HepG2 (cell line): Measurements from ENCODE around the gene DST. TPM values are rescaled to one million over a fixed set of nuclear protein-coding genes. Genes with fewer than 3 reads are reported as not detected.

Source experiments
- DNMT1 ChIP-seq: sonication (generic); formaldehyde crosslinking; IDR thresholded peaks from 2 replicates; pipeline ENCODE4 v1.5.1; 2020; ENCODE audit warnings: mild to moderate bottlenecking, missing genetic modification reagents
- KLF13 ChIP-seq: sonication (generic); formaldehyde crosslinking; IDR thresholded peaks from 2 replicates; pipeline ENCODE4 v1.4.0; 2020; ENCODE audit warnings: mild to moderate bottlenecking, missing genetic modification reagents
- NFKB2 ChIP-seq: sonication (generic); formaldehyde crosslinking; IDR thresholded peaks from 2 replicates; pipeline ENCODE4 v1.4.0; 2020; ENCODE audit warnings: missing genetic modification reagents, borderline replicate concordance
- SATB2 ChIP-seq: sonication (generic); formaldehyde crosslinking; IDR thresholded peaks from 2 replicates; pipeline ENCODE4 v1.5.0; 2020; ENCODE audit warnings: missing genetic modification reagents
- SMARCC2 ChIP-seq: fragments of 450-650 bp; IDR thresholded peaks from 2 replicates; pipeline ENCODE4 v1.6.1; 2017; ENCODE audit warnings: antibody characterized with exemption, mild to moderate bottlenecking
- SMC3 ChIP-seq: IDR thresholded peaks from 2 replicates; pipeline ENCODE4 v1.6.1; 2011; ENCODE audit warnings: low read length, improper control_type of control experiment
- SRF ChIP-seq: IDR thresholded peaks from 2 replicates; pipeline ENCODE4 v1.6.1; 2011; ENCODE audit warnings: mild to moderate bottlenecking, low read depth, low read length, moderate library complexity
- ZFAT ChIP-seq: sonication (generic); formaldehyde crosslinking; conservative IDR thresholded peaks from 2 replicates; pipeline ENCODE4 v1.8.1; 2023; ENCODE audit warnings: missing genetic modification reagents, inconsistent platforms
- ZNF614 ChIP-seq: IDR thresholded peaks from 2 replicates; pipeline ENCODE4 v1.6.1; 2018; ENCODE audit warnings: missing biosample characterization, missing genetic modification reagents, inconsistent platforms, borderline replicate concordance
- ZNF75D ChIP-seq: sonication (generic); formaldehyde crosslinking; IDR thresholded peaks from 2 replicates; pipeline ENCODE4 v1.8.1; 2023; ENCODE audit warnings: missing genetic modification reagents, mild to moderate bottlenecking, borderline replicate concordance
- ZNF761 ChIP-seq: sonication (generic); formaldehyde crosslinking; conservative IDR thresholded peaks from 2 replicates; pipeline ENCODE4 v1.4.0; 2020; ENCODE audit warnings: mild to moderate bottlenecking, missing genetic modification reagents
- ZNF879 ChIP-seq: sonication (generic); formaldehyde crosslinking; IDR thresholded peaks from 2 replicates; pipeline ENCODE4 v1.8.1; 2023; ENCODE audit warnings: missing genetic modification reagents
- polyA plus RNA-seq, 8 experiments: library from polyadenylated mRNA; depleted of rRNA in 3 of 8; stranded (reverse) in 7 of 8; unstranded in 1 of 8; fragments of >200 nt; fragmentation: Illumina TruSeq in 4 of 8; extraction: Trizol in 4 of 8; gene quantifications; 2 replicates each; pipeline versions ENCODE4 v1.2.1 to v1.2.3, GENCODE V29; 2011 to 2016; ENCODE audit warnings: low read depth in 4 of 8, missing spikeins in 1 of 8, mixed read lengths in 1 of 8; ENCODE audit not compliant: insufficient read depth in 1 of 8
- total RNA-seq, 5 experiments: library from RNA; depleted of rRNA; stranded (reverse); fragments of >200 nt; fragmentation: Illumina TruSeq; extraction: Trizol; gene quantifications; 2 replicates each; pipeline ENCODE4 v1.2.3, GENCODE V29; 2016; ENCODE audit warnings: low read depth in 1 of 5
- TF ChIP-seq, protein P1 (sequence below): sonication (generic); formaldehyde crosslinking; IDR thresholded peaks from 2 replicates; pipeline ENCODE4 v1.5.0; 2020; ENCODE audit warnings: mild to moderate bottlenecking, missing genetic modification reagents
- TF ChIP-seq, protein P2 (sequence below): sonication (generic); formaldehyde crosslinking; IDR thresholded peaks from 2 replicates; pipeline ENCODE4 v1.5.0; 2020; ENCODE audit warnings: mild to moderate bottlenecking, missing genetic modification reagents, borderline replicate concordance
- TF ChIP-seq, protein P3 (sequence below): sonication (generic); formaldehyde crosslinking; IDR thresholded peaks from 2 replicates; pipeline ENCODE4 v1.8.0; 2022; ENCODE audit warnings: mild to moderate bottlenecking, missing genetic modification reagents

DST gene
- total and polyA plus RNA-seq, 2 of the 13 experiments (the other 11 are each of a cell fraction or from before 2014, with no cell fraction given) = 64.4 to 89.0 TPM

DNA sequence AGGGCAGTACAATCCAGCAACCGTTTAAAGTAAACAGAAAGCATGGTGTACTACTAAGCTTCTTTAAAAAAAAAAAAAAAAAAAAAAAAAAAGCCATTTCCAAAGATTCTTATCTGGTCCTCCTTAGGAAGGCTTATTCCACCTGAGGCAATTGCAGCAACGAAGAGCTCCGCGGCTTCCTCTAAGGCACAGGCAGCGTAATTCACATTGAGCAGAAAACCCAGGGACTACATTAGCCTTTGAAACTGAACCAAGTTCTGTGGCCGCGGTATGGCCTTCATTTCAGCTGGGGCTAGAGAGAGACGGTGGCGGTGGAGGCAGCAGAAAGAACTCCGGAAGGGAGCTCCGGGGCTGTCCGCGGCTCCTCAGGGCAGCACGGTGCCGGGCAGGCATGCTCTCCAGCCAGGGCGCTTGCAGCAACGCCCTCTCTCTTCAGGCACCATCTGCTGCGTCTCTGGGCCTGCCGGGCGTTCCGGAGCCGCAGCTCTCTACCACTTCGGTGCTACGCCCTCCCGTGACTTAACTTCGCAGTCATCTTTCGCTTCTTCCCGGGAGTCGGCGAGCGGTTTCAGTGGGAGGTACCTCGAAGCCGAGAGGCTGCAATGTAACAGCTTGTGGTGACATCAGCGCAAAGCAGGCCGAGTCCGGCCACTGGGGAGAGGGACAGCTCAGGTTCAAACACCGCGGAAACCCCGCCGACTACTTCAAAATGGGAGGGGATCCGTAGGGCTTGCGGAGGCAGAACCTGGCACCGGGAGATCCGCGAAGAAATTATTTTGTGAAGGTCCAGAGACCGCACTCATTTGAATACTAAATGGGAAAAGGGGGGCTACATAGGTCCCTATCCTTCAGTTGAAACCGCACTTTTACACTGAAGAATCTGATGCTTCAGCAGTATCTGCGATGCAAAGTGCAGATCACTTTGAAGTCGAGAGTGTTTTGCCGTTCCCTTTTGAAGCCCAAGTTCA lies 100.0 kb downstream of the DST start (continued):
- TF ChIP-seq, protein P1, sequence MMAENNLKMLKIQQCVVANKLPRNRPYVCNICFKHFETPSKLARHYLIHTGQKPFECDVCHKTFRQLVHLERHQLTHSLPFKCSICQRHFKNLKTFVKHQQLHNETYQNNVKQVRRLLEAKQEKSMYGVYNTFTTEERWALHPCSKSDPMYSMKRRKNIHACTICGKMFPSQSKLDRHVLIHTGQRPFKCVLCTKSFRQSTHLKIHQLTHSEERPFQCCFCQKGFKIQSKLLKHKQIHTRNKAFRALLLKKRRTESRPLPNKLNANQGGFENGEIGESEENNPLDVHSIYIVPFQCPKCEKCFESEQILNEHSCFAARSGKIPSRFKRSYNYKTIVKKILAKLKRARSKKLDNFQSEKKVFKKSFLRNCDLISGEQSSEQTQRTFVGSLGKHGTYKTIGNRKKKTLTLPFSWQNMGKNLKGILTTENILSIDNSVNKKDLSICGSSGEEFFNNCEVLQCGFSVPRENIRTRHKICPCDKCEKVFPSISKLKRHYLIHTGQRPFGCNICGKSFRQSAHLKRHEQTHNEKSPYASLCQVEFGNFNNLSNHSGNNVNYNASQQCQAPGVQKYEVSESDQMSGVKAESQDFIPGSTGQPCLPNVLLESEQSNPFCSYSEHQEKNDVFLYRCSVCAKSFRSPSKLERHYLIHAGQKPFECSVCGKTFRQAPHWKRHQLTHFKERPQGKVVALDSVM (CRISPR knock-in tag) = peak; percentile 74; the same call in 1 of the 2 replicates
- TF ChIP-seq DNMT1 (CRISPR knock-in tag) = no peak
- TF ChIP-seq SMC3 = no peak
- 0 out of 2 replicates have a peak, but pooled peaks have one; percentile 56 for TF ChIP-seq ZFAT (CRISPR knock-in tag)
- no peak for TF ChIP-seq ZNF879
- peak; percentile 93 for TF ChIP-seq ZNF614
- TF ChIP-seq ZNF761 (CRISPR knock-in tag) = peak; percentile 95
- no peak for TF ChIP-seq SRF
- TF ChIP-seq KLF13 = no peak
- TF ChIP-seq, protein P2, sequence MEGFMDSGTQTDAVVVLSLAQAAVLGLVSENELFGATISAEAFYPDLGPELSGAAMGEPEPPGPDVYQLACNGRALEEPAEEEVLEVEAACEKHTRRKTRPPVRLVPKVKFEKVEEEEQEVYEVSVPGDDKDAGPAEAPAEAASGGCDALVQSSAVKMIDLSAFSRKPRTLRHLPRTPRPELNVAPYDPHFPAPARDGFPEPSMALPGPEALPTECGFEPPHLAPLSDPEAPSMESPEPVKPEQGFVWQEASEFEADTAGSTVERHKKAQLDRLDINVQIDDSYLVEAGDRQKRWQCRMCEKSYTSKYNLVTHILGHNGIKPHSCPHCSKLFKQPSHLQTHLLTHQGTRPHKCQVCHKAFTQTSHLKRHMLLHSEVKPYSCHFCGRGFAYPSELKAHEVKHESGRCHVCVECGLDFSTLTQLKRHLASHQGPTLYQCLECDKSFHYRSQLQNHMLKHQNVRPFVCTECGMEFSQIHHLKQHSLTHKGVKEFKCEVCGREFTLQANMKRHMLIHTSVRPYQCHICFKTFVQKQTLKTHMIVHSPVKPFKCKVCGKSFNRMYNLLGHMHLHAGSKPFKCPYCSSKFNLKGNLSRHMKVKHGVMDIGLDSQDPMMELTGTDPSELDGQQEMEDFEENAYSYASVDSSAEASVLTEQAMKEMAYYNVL (CRISPR knock-in tag) = peak; percentile 94; the same call in 1 of the 2 replicates
- TF ChIP-seq NFKB2 (CRISPR knock-in tag) = peak; percentile 78; the same call in 1 of the 2 replicates
- TF ChIP-seq, protein P3, sequence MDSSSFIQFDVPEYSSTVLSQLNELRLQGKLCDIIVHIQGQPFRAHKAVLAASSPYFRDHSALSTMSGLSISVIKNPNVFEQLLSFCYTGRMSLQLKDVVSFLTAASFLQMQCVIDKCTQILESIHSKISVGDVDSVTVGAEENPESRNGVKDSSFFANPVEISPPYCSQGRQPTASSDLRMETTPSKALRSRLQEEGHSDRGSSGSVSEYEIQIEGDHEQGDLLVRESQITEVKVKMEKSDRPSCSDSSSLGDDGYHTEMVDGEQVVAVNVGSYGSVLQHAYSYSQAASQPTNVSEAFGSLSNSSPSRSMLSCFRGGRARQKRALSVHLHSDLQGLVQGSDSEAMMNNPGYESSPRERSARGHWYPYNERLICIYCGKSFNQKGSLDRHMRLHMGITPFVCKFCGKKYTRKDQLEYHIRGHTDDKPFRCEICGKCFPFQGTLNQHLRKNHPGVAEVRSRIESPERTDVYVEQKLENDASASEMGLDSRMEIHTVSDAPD (CRISPR knock-in tag) = peak; percentile 91
- no peak; the same call in 1 of the 2 replicates for TF ChIP-seq SATB2
- no peak for TF ChIP-seq ZNF75D (CRISPR knock-in tag)
- no peak for TF ChIP-seq SMARCC2
